GM21529 (cell line): Measurements from ENCODE around the gene WDR19.
A peak's percentile ranks its signal among the peaks of the same experiment; 100 is the strongest.
"Not testable (repeated sequence)": the region's sequence is repeated elsewhere in the genome, so short reads cannot be mapped to it uniquely, and the experiment has no call there.

Source experiments
- ATAC-seq: cut with Tn5 transposase; IDR thresholded peaks from one replicate; pipeline ENCODE4 v1.9.1; 2021; ENCODE audit not compliant: unreplicated experiment

The WDR19 gene

GRCh38 chr4:39181905-39182638 lies at the start of gene WDR19:
Gene WDR19 (plus strand): TSS chr4:39182529. CDS start chr4:39182558, 29 bp downstream.
- peak; percentile 98 for ATAC-seq

GRCh38 chr4:39133623-39134022 lies 48.7 kb upstream of the WDR19 start:
- ATAC-seq: no peak

GRCh38 chr4:39134683-39135306 lies 47.5 kb upstream of the WDR19 start:
- peak; percentile 30 for ATAC-seq

GRCh38 chr4:39138227-39138626 lies 44.1 kb upstream of the WDR19 start:
- ATAC-seq: not testable (repeated sequence)

- ATAC-seq: no peak
Measured at GRCh38 chr4:39146211-39146610, 36.1 kb upstream of the WDR19 start.

GRCh38 chr4:39154009-39154408 lies 28.3 kb upstream of the WDR19 start:
- no peak for ATAC-seq

- no peak for ATAC-seq
Measured at GRCh38 chr4:39157520-39157919, 24.8 kb upstream of the WDR19 start.

- no peak for ATAC-seq
Measured at GRCh38 chr4:39166177-39166576, 16.2 kb upstream of the WDR19 start.

GRCh38 chr4:39166669-39167068 lies 15.7 kb upstream of the WDR19 start:
- ATAC-seq: no peak

- ATAC-seq: no peak
Measured at GRCh38 chr4:39169426-39169825, 12.9 kb upstream of the WDR19 start.

GRCh38 chr4:39170301-39170700 lies 12.0 kb upstream of the WDR19 start:
- no peak for ATAC-seq

- no peak for ATAC-seq
Measured at GRCh38 chr4:39178706-39179105, 3.6 kb upstream of the WDR19 start.

GRCh38 chr4:39179681-39180080 lies 2.6 kb upstream of the WDR19 start:
- ATAC-seq: no peak

- not testable (repeated sequence) for ATAC-seq
Measured at GRCh38 chr4:39180629-39181028, 1.7 kb upstream of the WDR19 start.

- ATAC-seq: no peak
Measured at GRCh38 chr4:39181520-39181904, 817 bp upstream of the WDR19 start.

GRCh38 chr4:39201963-39202362 lies 19.6 kb downstream of the WDR19 start:
- no peak for ATAC-seq

- no peak for ATAC-seq
Measured at GRCh38 chr4:39204543-39204942, 22.2 kb downstream of the WDR19 start.

GRCh38 chr4:39205000-39205399 lies 22.7 kb downstream of the WDR19 start:
- no peak for ATAC-seq

- ATAC-seq: no peak
Measured at GRCh38 chr4:39205476-39205875, 23.1 kb downstream of the WDR19 start.

GRCh38 chr4:39227906-39228305 lies 45.6 kb downstream of the WDR19 start:
- ATAC-seq: no peak

- ATAC-seq: no peak
Measured at GRCh38 chr4:39228377-39228776, 46.0 kb downstream of the WDR19 start.

- no peak for ATAC-seq
Measured at GRCh38 chr4:39230462-39230861, 48.1 kb downstream of the WDR19 start.

- ATAC-seq: no peak
Measured at GRCh38 chr4:39231660-39232059, 49.3 kb downstream of the WDR19 start.
